Stimulated activated CD4-positive, alpha-beta T cell treated with anti-CD3 and anti-CD28 coated beads, Interleukin-4, amount 100 ng/mL, for 24 hours (primary cell): ENCODE data around the gene CLDN10.
"Not testable (repeated sequence)": the region's sequence is repeated elsewhere in the genome, so short reads cannot be mapped to it uniquely, and the experiment has no call there.

Source experiments
- DNase-seq: peaks from one replicate; pipeline ENCODE4 v3.0.0-alpha.2; 2020

Gene CLDN10, protein sequence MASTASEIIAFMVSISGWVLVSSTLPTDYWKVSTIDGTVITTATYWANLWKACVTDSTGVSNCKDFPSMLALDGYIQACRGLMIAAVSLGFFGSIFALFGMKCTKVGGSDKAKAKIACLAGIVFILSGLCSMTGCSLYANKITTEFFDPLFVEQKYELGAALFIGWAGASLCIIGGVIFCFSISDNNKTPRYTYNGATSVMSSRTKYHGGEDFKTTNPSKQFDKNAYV

DNA sequence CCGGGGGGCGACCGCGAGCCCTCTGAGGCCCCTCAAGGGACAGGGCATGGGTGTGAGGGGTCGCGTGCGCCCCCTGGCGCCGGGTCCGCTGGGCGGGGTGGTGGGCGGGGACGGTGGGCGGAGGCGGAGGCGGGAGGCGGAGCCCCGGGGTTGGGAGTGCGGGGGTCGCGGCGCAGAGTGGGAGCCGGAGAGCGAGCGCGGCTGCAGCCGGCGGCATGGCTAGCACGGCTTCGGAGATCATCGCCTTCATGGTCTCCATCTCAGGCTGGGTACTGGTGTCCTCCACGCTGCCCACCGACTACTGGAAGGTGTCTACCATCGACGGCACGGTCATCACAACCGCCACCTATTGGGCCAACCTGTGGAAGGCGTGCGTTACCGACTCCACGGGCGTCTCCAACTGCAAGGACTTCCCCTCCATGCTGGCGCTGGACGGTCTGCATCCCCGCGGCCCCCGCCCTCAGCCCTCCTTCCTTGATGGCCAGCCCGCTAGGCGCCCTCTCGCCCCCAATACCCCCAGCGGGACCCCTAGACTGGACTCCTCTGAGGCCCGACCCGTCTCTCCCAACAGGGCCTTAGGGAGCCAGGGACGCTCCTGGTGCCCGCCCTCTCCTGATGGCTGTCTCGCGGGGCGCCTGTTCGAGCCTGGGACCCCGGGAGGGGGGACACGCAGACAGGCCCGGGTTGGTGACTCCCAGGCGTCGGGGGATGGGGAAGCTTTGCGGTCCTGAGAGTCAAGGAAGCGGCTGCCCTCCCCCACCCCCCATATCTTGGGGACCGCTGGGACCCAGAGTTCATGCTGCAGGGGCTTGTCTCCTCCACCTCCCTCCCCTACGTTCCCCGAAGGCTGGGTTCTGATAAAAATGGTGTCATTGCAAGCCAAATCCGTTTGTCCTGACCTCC is at the start of gene CLDN10:
Gene CLDN10 (plus strand): TSS at position 182 of the 903 bp plus-strand sequence. CDS start 34 bp downstream, at position 216.
- DNase-seq: no peak

DNA sequence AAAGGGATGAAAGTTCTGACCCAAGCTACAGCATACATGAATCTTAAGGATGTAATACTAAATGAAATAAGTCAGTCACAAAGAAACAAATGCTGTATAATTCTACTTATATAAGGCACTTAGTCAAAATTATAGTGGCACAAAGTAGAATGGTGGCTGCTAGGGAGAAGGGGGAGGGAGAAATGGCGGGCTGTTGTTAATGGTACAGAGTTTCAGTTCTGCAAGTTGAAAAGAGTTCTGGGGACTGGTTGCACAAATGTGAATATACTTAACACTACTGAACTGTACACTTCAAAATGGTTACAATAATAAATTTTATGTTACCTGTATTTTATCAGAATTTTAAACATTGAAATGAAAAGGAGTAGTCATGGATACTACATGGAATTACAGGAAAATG is 48.9 kb upstream of the CLDN10 start:
- DNase-seq: no peak

DNA sequence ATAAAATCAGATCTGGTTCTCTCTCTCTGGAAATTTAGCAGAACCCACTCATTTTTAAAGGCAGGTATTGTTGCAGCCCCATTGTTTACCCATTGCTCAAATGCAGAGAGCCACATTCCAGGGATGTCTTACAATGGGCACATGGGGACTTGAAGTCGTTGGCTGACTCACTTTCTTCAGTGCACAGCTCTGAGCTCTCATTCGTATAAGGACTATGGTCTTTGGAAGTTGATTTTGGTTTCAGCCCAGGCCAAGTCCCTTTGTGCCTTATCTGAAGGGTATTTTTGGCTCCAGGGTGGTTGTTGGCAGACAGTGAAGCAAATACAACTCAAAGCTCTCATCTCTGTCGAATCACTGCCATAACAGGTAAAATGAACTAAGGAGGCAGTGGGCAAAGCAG is 47.3 kb upstream of the CLDN10 start:
- no peak for DNase-seq

DNA sequence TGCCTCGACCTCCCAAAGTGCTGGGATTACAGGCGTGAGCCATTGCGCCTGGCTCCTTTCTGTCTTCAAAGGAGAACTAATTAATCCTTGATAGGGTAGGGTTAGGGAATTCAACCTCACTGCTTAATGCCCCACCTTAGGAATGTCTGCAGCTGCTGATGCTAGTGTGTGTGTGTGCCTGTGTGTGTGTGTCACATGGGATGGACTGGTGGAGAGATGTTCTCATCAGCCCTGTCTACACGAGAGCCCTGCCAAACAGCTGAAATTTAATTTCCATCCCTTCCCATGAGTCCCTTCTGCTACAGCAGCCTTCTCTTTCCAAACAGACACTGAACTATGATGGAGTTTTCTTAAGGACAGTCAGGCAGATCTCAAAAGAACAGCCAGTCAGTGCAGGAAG is 46.5 kb upstream of the CLDN10 start:
- DNase-seq: no peak

DNA sequence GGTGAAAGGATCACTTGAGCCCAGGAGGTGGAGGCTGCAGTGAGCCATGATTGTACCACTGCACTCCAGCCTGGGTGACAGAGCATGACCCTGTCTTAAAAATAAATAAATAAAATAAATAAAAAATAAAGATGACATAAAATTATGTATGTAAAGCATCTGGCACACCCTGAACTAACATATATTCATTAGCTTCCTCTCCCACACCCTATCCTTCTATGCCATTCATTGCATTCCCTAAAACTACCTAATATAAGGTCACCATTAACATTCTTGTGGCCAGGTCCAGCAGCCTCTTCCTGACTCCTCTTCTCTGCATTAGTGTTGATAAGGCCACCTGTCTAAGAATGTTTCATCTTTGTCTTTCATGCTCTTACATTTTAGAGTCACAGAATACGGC is 44.5 kb upstream of the CLDN10 start:
- no peak for DNase-seq

GRCh38 chr13:95508996-95509395 is 43.5 kb upstream of the CLDN10 start:
- no peak for DNase-seq

DNA sequence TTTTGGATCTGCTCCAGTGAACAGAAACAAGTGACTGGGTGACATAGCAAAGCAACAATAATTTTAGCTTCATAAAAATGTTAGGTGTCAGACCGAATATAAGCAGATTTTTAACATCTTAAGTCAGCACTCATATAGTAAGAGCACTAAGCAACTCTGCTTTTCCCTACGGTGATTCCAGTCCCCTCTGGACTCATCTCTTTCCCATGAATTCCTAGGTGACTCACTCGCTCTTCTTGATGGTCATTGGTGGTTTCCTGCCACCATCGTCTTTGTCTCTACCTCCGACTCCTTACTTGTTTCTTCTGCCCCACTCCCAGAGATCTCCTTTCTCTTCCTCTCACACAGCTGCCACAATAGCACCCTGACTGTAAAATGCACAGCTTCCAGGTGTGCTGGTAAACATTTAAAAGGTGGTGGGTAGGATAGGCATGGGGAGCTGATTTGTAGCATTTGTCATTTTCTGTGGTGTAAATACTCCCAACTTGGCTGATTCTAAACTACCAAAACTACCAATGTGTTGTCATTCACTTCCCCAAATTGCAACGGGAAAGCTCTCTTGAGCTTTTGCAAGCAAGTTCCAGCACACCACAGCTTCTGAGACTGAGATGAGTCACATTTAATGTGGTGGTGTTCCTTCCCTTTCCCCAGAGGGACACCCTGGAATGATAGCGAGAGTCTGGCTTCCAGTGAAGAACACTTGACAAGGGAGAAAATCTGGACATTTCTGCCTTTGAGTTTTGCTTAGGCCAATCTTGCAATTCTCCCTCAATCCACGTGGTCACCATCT is 42.8 kb upstream of the CLDN10 start:
- DNase-seq: no peak

DNA sequence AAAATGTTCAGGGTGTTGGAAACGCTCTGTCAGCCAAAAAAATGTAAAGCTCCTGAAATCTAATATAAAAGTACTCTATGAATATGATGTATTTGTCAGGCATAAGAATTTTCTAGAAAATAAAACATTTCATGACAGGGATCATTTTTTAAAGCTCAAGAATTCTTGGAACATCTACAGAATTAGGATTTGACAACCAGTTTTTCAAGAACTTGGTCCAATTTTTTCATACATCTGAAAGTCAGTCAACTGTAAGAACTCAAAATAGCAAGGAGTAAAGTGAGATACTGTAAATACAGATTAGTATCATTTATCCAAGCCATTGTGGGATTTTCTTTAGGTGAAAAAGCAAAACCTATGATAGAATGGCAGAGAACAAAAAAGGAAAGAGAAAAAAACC is 41.6 kb upstream of the CLDN10 start:
- DNase-seq: no peak

- DNase-seq: no peak
These were observed 40.1 kb upstream of the CLDN10 start for GRCh38 chr13:95512424-95512823.

- no peak for DNase-seq
These were observed 39.6 kb upstream of the CLDN10 start for GRCh38 chr13:95512957-95513356.

DNA sequence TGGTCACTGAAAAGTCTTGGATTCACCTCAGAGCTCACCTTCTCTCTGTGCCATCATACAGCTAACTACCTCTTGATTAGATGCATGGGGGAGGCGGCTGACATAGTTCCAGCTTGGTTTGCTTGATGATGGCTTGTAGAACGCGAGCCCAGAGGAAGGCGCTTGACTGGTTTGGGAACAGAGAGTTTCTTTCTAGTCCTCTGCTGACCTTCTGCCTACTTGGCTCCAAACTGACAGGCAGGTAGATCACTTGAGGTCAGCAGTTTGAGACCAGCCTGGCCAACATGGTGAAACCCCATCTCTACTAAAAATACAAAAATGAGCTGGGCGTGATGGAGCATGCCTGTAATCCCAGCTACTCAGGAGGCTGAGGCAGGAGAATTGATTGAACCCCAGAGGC is 36.9 kb upstream of the CLDN10 start:
- not testable (repeated sequence) for DNase-seq

DNA sequence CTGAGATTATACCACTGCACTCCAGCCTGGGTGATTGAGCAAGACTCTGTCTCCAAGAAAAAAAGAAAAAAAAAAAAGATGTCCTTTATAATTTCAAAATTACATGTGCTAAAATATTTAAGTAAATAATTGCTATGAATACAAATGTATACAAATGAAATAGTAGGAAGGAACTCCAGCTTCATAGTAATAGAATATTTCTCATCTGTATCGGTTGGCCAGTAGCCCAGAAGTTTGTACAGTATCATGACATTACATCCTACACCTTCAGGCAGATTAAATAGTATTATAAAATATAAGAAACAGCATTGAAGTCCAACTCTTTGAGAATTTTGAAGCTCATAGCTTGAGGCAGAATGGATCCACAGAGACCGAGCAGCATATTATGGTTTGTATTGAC is 36.5 kb upstream of the CLDN10 start:
- DNase-seq: no peak

- no peak for DNase-seq
These were observed 36.0 kb upstream of the CLDN10 start for GRCh38 chr13:95516492-95516891.

GRCh38 chr13:95523598-95523997 is 28.9 kb upstream of the CLDN10 start:
- no peak for DNase-seq

GRCh38 chr13:95524264-95524901 is 28.1 kb upstream of the CLDN10 start:
- no peak for DNase-seq

DNA sequence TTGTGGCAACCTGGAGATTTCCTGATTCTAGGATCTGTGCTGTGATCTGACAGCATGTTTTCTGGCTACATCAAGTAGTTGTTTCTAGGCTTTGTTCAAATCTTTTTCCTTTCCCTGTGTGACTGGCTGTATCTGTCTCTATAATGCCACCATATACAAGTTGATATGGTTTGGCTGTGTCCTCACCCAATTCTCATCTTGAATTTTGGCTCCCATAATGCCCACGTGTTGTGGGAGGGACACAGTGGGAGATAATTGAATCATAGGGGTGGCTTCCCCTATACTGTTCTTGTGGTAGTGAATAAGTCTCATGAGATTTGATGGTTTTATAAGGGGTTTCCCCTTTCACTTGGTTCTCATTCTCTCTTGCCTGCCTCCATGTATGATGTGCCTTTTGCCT is 24.6 kb upstream of the CLDN10 start:
- DNase-seq: no peak

DNA sequence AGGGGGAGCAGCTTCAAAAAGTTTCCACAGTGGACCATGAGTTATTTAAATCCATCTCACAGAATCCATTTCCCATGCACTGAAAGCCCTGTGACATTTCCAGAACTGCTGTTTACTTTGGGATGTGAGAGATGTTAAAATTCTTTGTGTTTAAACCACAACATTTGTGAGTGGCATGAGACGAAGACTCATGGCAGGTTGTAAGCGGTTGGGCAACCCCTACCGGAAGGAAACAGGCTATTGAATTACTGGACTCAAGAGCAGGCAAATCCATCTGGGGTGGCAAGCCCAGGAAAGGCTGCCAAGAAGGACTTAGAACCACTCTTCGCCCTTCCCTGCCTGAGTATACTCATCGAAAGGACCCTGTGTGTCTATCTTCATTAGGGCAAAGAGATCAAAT is 22.3 kb upstream of the CLDN10 start:
- no peak for DNase-seq

DNA sequence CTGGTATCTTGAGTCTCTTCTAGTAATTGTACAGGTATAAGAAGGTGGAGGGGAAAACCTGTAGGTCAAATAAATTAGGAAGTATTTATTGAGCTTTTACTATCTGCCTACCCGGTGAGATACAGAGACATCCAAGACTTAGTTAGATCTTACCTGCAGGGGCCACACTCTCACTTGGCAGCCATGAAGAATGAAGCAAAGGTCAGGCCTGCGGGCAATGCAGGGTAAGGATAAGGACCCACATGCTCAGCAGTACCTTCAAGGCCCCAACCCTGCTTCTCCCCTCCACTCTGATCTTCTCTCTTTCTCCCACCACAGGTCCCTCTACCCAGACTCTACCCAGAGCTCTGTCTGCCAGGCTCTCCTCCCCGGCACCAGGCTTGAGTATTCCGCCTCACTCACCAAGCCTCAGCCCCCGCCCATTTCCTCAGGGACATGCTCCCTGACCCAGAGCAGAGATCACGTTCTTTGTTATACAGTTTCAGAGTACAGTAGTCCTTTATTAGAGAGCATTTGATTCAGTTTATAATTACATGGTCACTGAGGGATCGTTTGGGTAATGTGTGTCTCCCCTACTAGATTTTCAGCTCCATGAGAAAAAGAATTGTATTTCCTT is 18.9 kb upstream of the CLDN10 start:
- DNase-seq: no peak

GRCh38 chr13:95535243-95535642 is 17.3 kb upstream of the CLDN10 start:
- peak; percentile 4 for DNase-seq

- DNase-seq: no peak
These were observed 15.8 kb upstream of the CLDN10 start for GRCh38 chr13:95536632-95537241.

DNA sequence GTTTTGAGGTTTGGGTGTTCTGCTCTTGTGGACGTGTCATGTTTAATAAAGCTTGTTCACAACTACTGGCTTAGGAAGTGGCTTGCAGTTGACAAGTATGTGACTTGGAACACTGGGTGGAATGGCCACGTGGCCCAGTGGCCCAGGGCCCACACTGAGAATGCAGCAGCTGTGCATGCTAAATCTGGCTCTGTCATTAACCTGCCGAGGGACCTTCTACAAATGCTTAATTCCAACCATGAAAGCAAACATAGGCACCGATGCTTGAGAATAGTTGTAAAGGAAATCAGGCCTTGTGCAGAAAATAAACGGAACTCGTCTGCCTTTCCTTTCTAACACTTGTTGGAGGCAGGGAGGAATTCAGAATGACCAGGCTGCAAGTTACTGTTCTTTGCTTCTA is 11.6 kb upstream of the CLDN10 start:
- DNase-seq: no peak

- no peak for DNase-seq
These were observed 11.2 kb upstream of the CLDN10 start for GRCh38 chr13:95541308-95541707.
